ENCODE results near the gene CIB1.

- TF ChIP-seq POLR2AphosphoS5 (IDR thresholded peaks at IDR 0.05; ENCODE audit: low read depth, low read length) (no peak), CTCF (IDR thresholded peaks at IDR 0.05) (no peak), SIN3A (IDR thresholded peaks at IDR 0.05; ENCODE audit: borderline replicate concordance, low read depth, low read length) (no peak), MAX (IDR thresholded peaks at IDR 0.05; ENCODE audit: low read depth) (no peak), USF1 (IDR thresholded peaks at IDR 0.05; ENCODE audit: borderline replicate concordance, low read depth) (no peak), YY1 (IDR thresholded peaks at IDR 0.05; ENCODE audit: low read depth) (no peak), RAD21 (IDR thresholded peaks at IDR 0.05; ENCODE audit: low read length) (no peak), NFIC (IDR thresholded peaks at IDR 0.05; ENCODE audit: borderline replicate concordance) (no peak), TCF12 (IDR thresholded peaks at IDR 0.05) (no peak), REST (IDR thresholded peaks at IDR 0.05; ENCODE audit: low read depth, low read length) (no peak)
Measured at GRCh38 chr15:90191344-90191687, 42.4 kb downstream of the CIB1 start.

Measured in SK-N-SH (cell line).